ENCODE results near the gene CBX8. TPM values are rescaled to one million over a fixed set of nuclear protein-coding genes. Genes with fewer than 3 reads are reported as not detected.

The CBX8 gene
- total RNA-seq, 2 donors from 2014 or later: 4.7 to 4.8 TPM

- TF ChIP-seq POLR2AphosphoS5 (IDR thresholded peaks at IDR 0.05) (no peak), CTCF (IDR thresholded peaks at IDR 0.05) (no peak), POLR2A (IDR thresholded peaks at IDR 0.05) (no peak)
- no peak overlapping the region for H3K4me3 ChIP-seq
Observed at GRCh38 chr17:79788989-79789942, 7.6 kb downstream of the CBX8 start.

GRCh38 chr17:79788455-79788854, 8.4 kb downstream of the CBX8 start:
- intact Hi-C loops (cut with DNase I): no loop called here
- no peaks in the 10 kb centered on the region for H3K9me3 ChIP-seq
- peaks cover 29% of the 10 kb centered on the region for H3K27me3 ChIP-seq (replicated peaks; ENCODE audit: insufficient read depth)
- WGBS: 83% methylated on average over 5 of the region's 5 CpGs
- no peak overlapping the region for H3K27ac ChIP-seq
- no peaks in the 10 kb centered on the region for H3K4me1 ChIP-seq (replicated peaks)
- DNase-seq (ENCODE audit: low spot score): no peak
- TF ChIP-seq POLR2AphosphoS5 (IDR thresholded peaks at IDR 0.05) (no peak), POLR2A (IDR thresholded peaks at IDR 0.05) (no peak), CTCF (IDR thresholded peaks at IDR 0.05) (no peak)
- H3K36me3 ChIP-seq: no peaks in the 10 kb centered on the region
- H3K4me3 ChIP-seq: no peak overlapping the region

More at GRCh38 chr17:79788989-79789942, 7.6 kb downstream of the CBX8 start:
- Histone ChIP-seq H3K36me3 (no peaks in the 10 kb centered on the region), H3K4me1 (replicated peaks) (no peaks in the 10 kb centered on the region), H3K27me3 (replicated peaks; ENCODE audit: insufficient read depth) (peaks cover 29% of the 10 kb centered on the region), H3K27ac (no peak overlapping the region), H3K9me3 (no peaks in the 10 kb centered on the region)
- intact Hi-C loops (cut with DNase I): no loop called here
- no peak for DNase-seq (ENCODE audit: low spot score)
- 28% methylated on average over 51 of the region's 52 CpGs for WGBS

GRCh38 chr17:79786930-79787643, 9.8 kb downstream of the CBX8 start:
- no peaks in the 10 kb centered on the region for H3K9me3 ChIP-seq
- no peak overlapping the region for H3K4me3 ChIP-seq
- no peak for DNase-seq (ENCODE audit: low spot score)
- no peaks in the 10 kb centered on the region for H3K36me3 ChIP-seq
- 90% methylated on average over 11 of the region's 12 CpGs for WGBS
- H3K27ac ChIP-seq: no peak overlapping the region
- H3K4me1 ChIP-seq (replicated peaks): no peaks in the 10 kb centered on the region
- intact Hi-C loops (cut with DNase I): no loop called here
- H3K27me3 ChIP-seq (replicated peaks; ENCODE audit: insufficient read depth): peaks cover 22% of the 10 kb centered on the region
- TF ChIP-seq POLR2A (IDR thresholded peaks at IDR 0.05) (no peak), CTCF (IDR thresholded peaks at IDR 0.05) (no peak), POLR2AphosphoS5 (IDR thresholded peaks at IDR 0.05) (no peak)

- TF ChIP-seq POLR2A (IDR thresholded peaks at IDR 0.05): no peak
- no peak for TF ChIP-seq POLR2AphosphoS5 (IDR thresholded peaks at IDR 0.05)
- no peak for TF ChIP-seq CTCF (IDR thresholded peaks at IDR 0.05)
- 91% methylated on average over 15 of the region's 15 CpGs for WGBS
- Histone ChIP-seq H3K27ac (no peak overlapping the region), H3K27me3 (replicated peaks; ENCODE audit: insufficient read depth) (peaks cover 13% of the 10 kb centered on the region), H3K4me3 (no peak overlapping the region), H3K36me3 (no peaks in the 10 kb centered on the region), H3K4me1 (replicated peaks) (no peaks in the 10 kb centered on the region), H3K9me3 (no peaks in the 10 kb centered on the region)
- intact Hi-C loops (cut with DNase I): no loop called here
- no peak for DNase-seq (ENCODE audit: low spot score)
Observed at GRCh38 chr17:79785900-79786810, 10.7 kb downstream of the CBX8 start.

Measured in prostate gland (tissue), 2 donors.